HepG2 (cell line): ENCODE data around the gene PADI4. TPM values are rescaled to one million over a fixed set of nuclear protein-coding genes. Genes with fewer than 3 reads are reported as not detected.

Source experiments
- ASH2L ChIP-seq: fragments of 300-600, 200-600 bp; sonication (generic); IDR thresholded peaks from 2 replicates; pipeline ENCODE4 v1.7.0; 2017; ENCODE audit warnings: low read depth, mild to moderate bottlenecking, moderate library complexity, mixed read lengths, low read length; ENCODE audit not compliant: insufficient read length
- ATM ChIP-seq: fragments of 450-650 bp; IDR thresholded peaks from 2 replicates; pipeline ENCODE4 v1.7.1; 2017; ENCODE audit warnings: mild to moderate bottlenecking, borderline replicate concordance
- BCLAF1 ChIP-seq: fragments of 450-650 bp; IDR thresholded peaks from 2 replicates; pipeline ENCODE4 v1.6.1; 2017; ENCODE audit warnings: mild to moderate bottlenecking
- CSRNP1 ChIP-seq: sonication (generic); formaldehyde crosslinking; IDR thresholded peaks from 2 replicates; pipeline ENCODE4 v1.8.1; 2023; ENCODE audit warnings: mild to moderate bottlenecking, missing genetic modification reagents
- ESRRA ChIP-seq: sonication (generic); formaldehyde crosslinking; IDR thresholded peaks from 2 replicates; pipeline ENCODE4 v1.5.1; 2020; ENCODE audit warnings: mild to moderate bottlenecking, low read depth, missing genetic modification reagents
- FOXO1 ChIP-seq: sonication (generic); formaldehyde crosslinking; IDR thresholded peaks from 2 replicates; pipeline ENCODE4 v1.4.0; 2020; ENCODE audit warnings: missing genetic modification reagents
- GTF3A ChIP-seq: sonication (generic); formaldehyde crosslinking; conservative IDR thresholded peaks from 2 replicates; pipeline ENCODE4 v1.4.0; 2020; ENCODE audit warnings: mild to moderate bottlenecking, missing genetic modification reagents
- KDM3A ChIP-seq: IDR thresholded peaks from 2 replicates; pipeline ENCODE4 v1.6.1; 2018; ENCODE audit warnings: low read depth, missing compliant biosample characterization
- MBNL3 ChIP-seq: fragments of 250-450 bp; sonication (Bioruptor Pico); conservative IDR thresholded peaks from 2 replicates; pipeline ENCODE4 v1.8.0; 2022; ENCODE audit warnings: mild to moderate bottlenecking, inconsistent platforms
- NCOA2 ChIP-seq: sonication (generic); formaldehyde crosslinking; IDR thresholded peaks from 2 replicates; pipeline ENCODE4 v1.8.0; 2022; ENCODE audit warnings: inconsistent platforms
- PAF1 ChIP-seq: IDR thresholded peaks from 2 replicates; pipeline ENCODE4 v1.6.1; 2016; ENCODE audit warnings: missing genetic modification reagents, missing compliant biosample characterization
- SIX1 ChIP-seq: sonication (generic); formaldehyde crosslinking; IDR thresholded peaks from 2 replicates; pipeline ENCODE4 v1.4.0; 2020; ENCODE audit warnings: missing genetic modification reagents, borderline replicate concordance
- SP4 ChIP-seq: sonication (generic); formaldehyde crosslinking; IDR thresholded peaks from 2 replicates; pipeline ENCODE4 v1.8.1; 2023; ENCODE audit warnings: mild to moderate bottlenecking, missing genetic modification reagents
- SRSF4 ChIP-seq: fragments of 200-400 bp; formaldehyde crosslinking; IDR thresholded peaks from one replicate; pipeline ENCODE4 v1.6.1; 2018; ENCODE audit warnings: mild to moderate bottlenecking, low read depth, low read length, moderate library complexity; ENCODE audit not compliant: poor library complexity, severe bottlenecking
- TFDP2 ChIP-seq: sonication (generic); formaldehyde crosslinking; IDR thresholded peaks from 2 replicates; pipeline ENCODE4 v1.4.0; 2020; ENCODE audit warnings: missing genetic modification reagents
- TMF1 ChIP-seq: sonication (generic); formaldehyde crosslinking; IDR thresholded peaks from 2 replicates; pipeline ENCODE4 v1.8.1; 2022; ENCODE audit warnings: low read depth, missing genetic modification reagents
- XRCC5 ChIP-seq: fragments of 200-400 bp; formaldehyde crosslinking; optimal IDR thresholded peaks from 2 replicates; pipeline ENCODE3; 2017; ENCODE audit warnings: mild to moderate bottlenecking, low read length
- ZKSCAN1 ChIP-seq: fragments of 150-350 bp; IDR thresholded peaks from 2 replicates; pipeline ENCODE4 v1.6.1; 2014; ENCODE audit warnings: low read length
- ZNF362 ChIP-seq: sonication (generic); formaldehyde crosslinking; IDR thresholded peaks from 2 replicates; pipeline ENCODE4 v1.4.0; 2020; ENCODE audit warnings: missing genetic modification reagents, mild to moderate bottlenecking, borderline replicate concordance
- ZNF556 ChIP-seq: sonication (generic); formaldehyde crosslinking; IDR thresholded peaks from 2 replicates; pipeline ENCODE4 v1.4.0; 2020; ENCODE audit warnings: mild to moderate bottlenecking, missing genetic modification reagents, borderline replicate concordance
- ZNF605 ChIP-seq: sonication (generic); formaldehyde crosslinking; IDR thresholded peaks from 2 replicates; pipeline ENCODE4 v1.8.0; 2022; ENCODE audit warnings: mild to moderate bottlenecking, missing genetic modification reagents
- ZSCAN22 ChIP-seq: sonication (generic); formaldehyde crosslinking; IDR thresholded peaks from 2 replicates; pipeline ENCODE4 v1.4.0; 2020; ENCODE audit warnings: mild to moderate bottlenecking, missing genetic modification reagents
- polyA plus RNA-seq, 8 experiments: library from polyadenylated mRNA; depleted of rRNA in 3 of 8; stranded (reverse) in 7 of 8; unstranded in 1 of 8; fragments of >200 nt; fragmentation: Illumina TruSeq in 4 of 8; extraction: Trizol in 4 of 8; gene quantifications; 2 replicates each; pipeline versions ENCODE4 v1.2.1 to v1.2.3, GENCODE V29; 2011 to 2016; ENCODE audit warnings: low read depth in 4 of 8, missing spikeins in 1 of 8, mixed read lengths in 1 of 8; ENCODE audit not compliant: insufficient read depth in 1 of 8
- total RNA-seq, 5 experiments: library from RNA; depleted of rRNA; stranded (reverse); fragments of >200 nt; fragmentation: Illumina TruSeq; extraction: Trizol; gene quantifications; 2 replicates each; pipeline ENCODE4 v1.2.3, GENCODE V29; 2016; ENCODE audit warnings: low read depth in 1 of 5
- TF ChIP-seq, protein P1 (sequence below): sonication (generic); formaldehyde crosslinking; IDR thresholded peaks from 2 replicates; pipeline ENCODE4 v1.4.0; 2020; ENCODE audit warnings: mild to moderate bottlenecking, missing genetic modification reagents

Gene PADI4
- total and polyA plus RNA-seq, 2 of the 13 experiments (the other 11 are each of a cell fraction or from before 2014, with no cell fraction given), result 0.04 TPM

- TF ChIP-seq CSRNP1 (CRISPR knock-in tag), result no peak
- no peak for TF ChIP-seq FOXO1 (CRISPR knock-in tag)
- TF ChIP-seq SRSF4, result no peak
- no peak for TF ChIP-seq ASH2L
- no peak for TF ChIP-seq SP4
- no peak for TF ChIP-seq TMF1 (CRISPR knock-in tag)
- no peak for TF ChIP-seq KDM3A (CRISPR knock-in tag)
- TF ChIP-seq TFDP2 (CRISPR knock-in tag), result no peak
- TF ChIP-seq XRCC5, result peak; percentile 78
- no peak for TF ChIP-seq BCLAF1
- TF ChIP-seq ZNF362 (CRISPR knock-in tag), result no peak
- TF ChIP-seq ESRRA (CRISPR knock-in tag), result peak; percentile 79
- no peak for TF ChIP-seq GTF3A (CRISPR knock-in tag)
- TF ChIP-seq SIX1 (CRISPR knock-in tag), result no peak
- TF ChIP-seq, protein P1, sequence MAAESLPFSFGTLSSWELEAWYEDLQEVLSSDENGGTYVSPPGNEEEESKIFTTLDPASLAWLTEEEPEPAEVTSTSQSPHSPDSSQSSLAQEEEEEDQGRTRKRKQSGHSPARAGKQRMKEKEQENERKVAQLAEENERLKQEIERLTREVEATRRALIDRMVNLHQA, result no peak
- TF ChIP-seq ATM, result no peak
- TF ChIP-seq NCOA2 (CRISPR knock-in tag), result no peak
- no peak for TF ChIP-seq MBNL3
- no peak for TF ChIP-seq ZSCAN22 (CRISPR knock-in tag)
- TF ChIP-seq ZNF605 (CRISPR knock-in tag), result no peak; the same call in 1 of the 2 replicates
- no peak for TF ChIP-seq ZKSCAN1
- TF ChIP-seq PAF1, result no peak
- TF ChIP-seq ZNF556 (CRISPR knock-in tag), result peak; percentile 84; the same call in 1 of the 2 replicates
These were observed 98.1 kb downstream of the PADI4 start (continued) for GRCh38 chr1:17405898-17406759.
